GM12878 (cell line): Measurements from ENCODE around the gene GSS. TPM values are rescaled to one million over a fixed set of nuclear protein-coding genes. Genes with fewer than 3 reads are reported as not detected.

ENCODE experiments used
- BHLHE40 ChIP-seq, 2 experiments: fragments of 450-650 bp in 1 of 2; IDR thresholded peaks; 2 replicates each; pipeline ENCODE4 v1.6.1; 2011 to 2017; ENCODE audit warnings: low read depth in 2 of 2, borderline replicate concordance in 1 of 2, improper control_type of control experiment in 1 of 2, low read length in 1 of 2, mild to moderate bottlenecking in 1 of 2
- BRCA1 ChIP-seq: IDR thresholded peaks from 2 replicates; pipeline ENCODE4 v1.6.1; 2011; ENCODE audit warnings: low read depth, low read length, improper control_type of control experiment
- CHD2 ChIP-seq: IDR thresholded peaks from 2 replicates; pipeline ENCODE4 v1.6.1; 2011; ENCODE audit warnings: low read depth, low read length, improper control_type of control experiment, borderline replicate concordance
- GABPA ChIP-seq: IDR thresholded peaks from 2 replicates; pipeline ENCODE4 v1.6.1; 2014; ENCODE audit warnings: antibody characterized with exemption, low read depth, mild to moderate bottlenecking, inconsistent platforms
- KLF5 ChIP-seq: fragments of 450-650 bp; IDR thresholded peaks from 2 replicates; pipeline ENCODE4 v1.6.1; 2014; ENCODE audit warnings: mild to moderate bottlenecking; ENCODE audit not compliant: partially characterized antibody
- MEF2B ChIP-seq: fragments of 450-650 bp; IDR thresholded peaks from 2 replicates; pipeline ENCODE4 v1.6.1; 2018; ENCODE audit warnings: mild to moderate bottlenecking, moderate library complexity; ENCODE audit not compliant: partially characterized antibody, poor library complexity, severe bottlenecking
- MTA2 ChIP-seq: fragments of 450-650 bp; IDR thresholded peaks from 2 replicates; pipeline ENCODE4 v1.6.1; 2016; ENCODE audit warnings: low read depth, mild to moderate bottlenecking, moderate library complexity
- MXI1 ChIP-seq: fragments of 150-350 bp; IDR thresholded peaks from 2 replicates; pipeline ENCODE4 v1.6.1; 2011; ENCODE audit warnings: low read depth, mild to moderate bottlenecking, inconsistent platforms, low read length, improper control_type of control experiment
- MYB ChIP-seq: fragments of 150-350 bp; IDR thresholded peaks from 2 replicates; pipeline ENCODE4 v1.6.1; 2014; ENCODE audit warnings: mild to moderate bottlenecking, low read depth, low read length, borderline replicate concordance
- MYC ChIP-seq: IDR thresholded peaks from 2 replicates; pipeline ENCODE4 v1.6.1; 2011; ENCODE audit warnings: mild to moderate bottlenecking, low read length, moderate library complexity, inconsistent platforms; ENCODE audit not compliant: insufficient read depth, insufficient replicate concordance, insufficient read length, severe bottlenecking
- NBN ChIP-seq: fragments of 450-650 bp; IDR thresholded peaks from 2 replicates; pipeline ENCODE4 v1.6.1; 2016
- NFXL1 ChIP-seq: fragments of 450-650 bp; IDR thresholded peaks from 2 replicates; pipeline ENCODE4 v1.6.1; 2017; ENCODE audit warnings: antibody characterized with exemption, mild to moderate bottlenecking, borderline replicate concordance
- NFYA ChIP-seq: IDR thresholded peaks from 2 replicates; pipeline ENCODE4 v1.6.1; 2011; ENCODE audit warnings: low read depth, mild to moderate bottlenecking, low read length, improper control_type of control experiment, borderline replicate concordance
- PAX5 ChIP-seq: IDR thresholded peaks from 2 replicates; pipeline ENCODE4 v1.6.1; 2011; ENCODE audit warnings: low read depth, low read length, borderline replicate concordance
- POLR2AphosphoS5 ChIP-seq: IDR thresholded peaks from 2 replicates; pipeline ENCODE4 v1.6.1; 2011; ENCODE audit warnings: mild to moderate bottlenecking, low read length, inconsistent platforms
- POU2F2 ChIP-seq: IDR thresholded peaks from 3 replicates; pipeline ENCODE4 v1.6.1; 2011; ENCODE audit warnings: low read depth, mild to moderate bottlenecking, low read length, borderline replicate concordance
- RAD21 ChIP-seq: IDR thresholded peaks from 2 replicates; pipeline ENCODE4 v1.6.1; 2011; ENCODE audit warnings: mild to moderate bottlenecking, low read depth, low read length, moderate library complexity; ENCODE audit not compliant: insufficient read depth
- SMC3 ChIP-seq: IDR thresholded peaks from 2 replicates; pipeline ENCODE4 v1.6.1; 2011; ENCODE audit warnings: low read length, improper control_type of control experiment, borderline replicate concordance
- ZBTB40 ChIP-seq: fragments of 450-650 bp; IDR thresholded peaks from 2 replicates; pipeline ENCODE4 v1.6.1; 2016; ENCODE audit warnings: mild to moderate bottlenecking, moderate library complexity, borderline replicate concordance
- polyA plus RNA-seq, 11 experiments: library from polyadenylated mRNA; depleted of rRNA in 4 of 11; unstranded in 6 of 11; stranded (reverse) in 5 of 11; fragments of >200 nt; fragmentation: Nextera tagmentation in 4 of 11; fragmentation: Illumina TruSeq in 1 of 11; extraction: Ambion mirVana in 4 of 11; extraction: Trizol in 1 of 11; gene quantifications; 1 replicate in 1 of 11; 2 replicates in 10 of 11; pipeline versions ENCODE4 v1.2.1 to v1.2.3, GENCODE V29; 2011 to 2016; ENCODE audit warnings: inconsistent platforms in 2 of 11, missing spikeins in 2 of 11, low read depth in 1 of 11
- total RNA-seq, 4 experiments: library from RNA; depleted of rRNA in 3 of 4; stranded (reverse); fragments of >200 nt in 3 of 4; fragmentation: Illumina TruSeq in 1 of 4; extraction: Trizol in 1 of 4; gene quantifications; 2 replicates each; pipeline versions ENCODE4 v1.2.1 to v1.2.3, GENCODE V29; 2013 to 2021
- TF ChIP-seq, protein P1 (sequence below): fragments of 450-650 bp; IDR thresholded peaks from 2 replicates; pipeline ENCODE4 v1.6.1; 2018; ENCODE audit warnings: borderline replicate concordance, mild to moderate bottlenecking; ENCODE audit not compliant: partially characterized antibody

Gene GSS
- total and polyA plus RNA-seq, 10 of the 15 experiments (the other 5 are each of a cell fraction or from before 2014, with no cell fraction given), result 12.7 to 120 (median 67.4) TPM

GRCh38 chr20:34955231-34956040, at the start of gene GSS, which contains the start of gene MYH7B (continued):
- no peak for TF ChIP-seq BRCA1
- TF ChIP-seq, protein P1, sequence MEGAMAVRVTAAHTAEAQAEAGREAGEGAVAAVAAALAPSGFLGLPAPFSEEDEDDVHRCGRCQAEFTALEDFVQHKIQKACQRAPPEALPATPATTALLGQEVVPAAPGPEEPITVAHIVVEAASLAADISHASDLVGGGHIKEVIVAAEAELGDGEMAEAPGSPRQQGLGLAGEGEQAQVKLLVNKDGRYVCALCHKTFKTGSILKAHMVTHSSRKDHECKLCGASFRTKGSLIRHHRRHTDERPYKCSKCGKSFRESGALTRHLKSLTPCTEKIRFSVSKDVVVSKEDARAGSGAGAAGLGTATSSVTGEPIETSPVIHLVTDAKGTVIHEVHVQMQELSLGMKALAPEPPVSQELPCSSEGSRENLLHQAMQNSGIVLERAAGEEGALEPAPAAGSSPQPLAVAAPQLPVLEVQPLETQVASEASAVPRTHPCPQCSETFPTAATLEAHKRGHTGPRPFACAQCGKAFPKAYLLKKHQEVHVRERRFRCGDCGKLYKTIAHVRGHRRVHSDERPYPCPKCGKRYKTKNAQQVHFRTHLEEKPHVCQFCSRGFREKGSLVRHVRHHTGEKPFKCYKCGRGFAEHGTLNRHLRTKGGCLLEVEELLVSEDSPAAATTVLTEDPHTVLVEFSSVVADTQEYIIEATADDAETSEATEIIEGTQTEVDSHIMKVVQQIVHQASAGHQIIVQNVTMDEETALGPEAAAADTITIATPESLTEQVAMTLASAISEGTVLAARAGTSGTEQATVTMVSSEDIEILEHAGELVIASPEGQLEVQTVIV, result no peak
- peak; percentile 87 for TF ChIP-seq POLR2AphosphoS5
- peak; percentile 33; the same call in 1 of the 2 replicates for TF ChIP-seq SMC3
- TF ChIP-seq MEF2B, result no peak
- peak; percentile 62 for TF ChIP-seq RAD21
- TF ChIP-seq MYB, result no peak
- peak; percentile 92 for TF ChIP-seq NBN
- TF ChIP-seq KLF5, result no peak
- no peak; the same call in 1 of the 2 replicates for TF ChIP-seq ZBTB40
- peak; percentile 30; the same call in 1 of the 2 replicates for TF ChIP-seq MTA2
- no peak for TF ChIP-seq NFYA
- TF ChIP-seq GABPA, result no peak
- peak; percentile 65 for TF ChIP-seq MXI1
- TF ChIP-seq BHLHE40 (IDR thresholded peaks at IDR 0.05; ENCODE audit: borderline replicate concordance in 1 of 2, low read depth in 2 of 2, low read length in 1 of 2), result peak in 1 of 2 experiments; percentile 79; a peak in 2 of 4 replicates
- TF ChIP-seq PAX5, result peak; percentile 99
- peak; percentile 55; the same call in 1 of the 3 replicates for TF ChIP-seq POU2F2
- peak; percentile 52 for TF ChIP-seq MYC
- no peak for TF ChIP-seq NFXL1
- peak; percentile 71; the same call in 1 of the 2 replicates for TF ChIP-seq CHD2
